Thyroid gland (tissue), 4 donors: Measurements from ENCODE around the gene PCP2. TPM values are rescaled to one million over a fixed set of nuclear protein-coding genes. Genes with fewer than 3 reads are reported as not detected.

Experiments
- DNase-seq, 2 donors: peaks; one replicate each; pipeline ENCODE4 v3.0.0-alpha.2; 2019
- H3K27ac ChIP-seq, 3 donors: fragments of 200-600 bp; sonication (generic); 1 replicate in 2 of 3; 2 replicates in 1 of 3; pipeline ENCODE4 v1.5.1; 2016 to 2019; ENCODE audit warnings: mild to moderate bottlenecking in 1 of 3, moderate library complexity in 1 of 3
- H3K27me3 ChIP-seq: fragments of 200-600 bp; sonication (generic); one replicate; pipeline ENCODE4 v1.5.1; 2019
- H3K36me3 ChIP-seq, 2 donors: fragments of 200-600 bp; sonication (generic); one replicate each; pipeline ENCODE4 v1.5.1; 2016 to 2019
- H3K4me1 ChIP-seq, 2 donors: fragments of 200-600 bp; sonication (generic); one replicate each; pipeline ENCODE4 v1.5.1; 2017 to 2019
- H3K4me3 ChIP-seq, 3 donors: fragments of 200-600 bp; sonication (generic); replicated peaks in 1 of 3; 1 replicate in 2 of 3; 2 replicates in 1 of 3; pipeline ENCODE4 v1.5.1; 2016; ENCODE audit warnings: mild to moderate bottlenecking in 1 of 3
- H3K9me3 ChIP-seq: fragments of 200-600 bp; sonication (generic); one replicate; pipeline ENCODE4 v1.5.1; 2017
- CTCF ChIP-seq, 6 experiments: fragments of 200-600 bp in 3 of 6; fragments of 450-650 bp in 3 of 6; sonication (generic) in 3 of 6; IDR thresholded peaks; one replicate each; pipeline ENCODE4 v1.5.1; 2016 to 2019; ENCODE audit warnings: antibody characterized with exemption in 6 of 6, mild to moderate bottlenecking in 2 of 6, inconsistent platforms in 1 of 6, moderate library complexity in 1 of 6
- POLR2A ChIP-seq, 2 donors: fragments of 450-650 bp; IDR thresholded peaks; one replicate each; pipeline ENCODE4 v1.6.1; 2017; ENCODE audit warnings: antibody characterized with exemption in 2 of 2, mild to moderate bottlenecking in 2 of 2, moderate library complexity in 1 of 2
- WGBS, 2 donors: methylation state at CpG; one replicate each; pipeline ENCODE4 v1.1.5; 2017; 5-methylcytosine and 5-hydroxymethylcytosine counted together
- intact Hi-C: fragments of 100-400 bp; cut with DNase I; formaldehyde crosslinking; loops from one replicate; pipeline ENCODE4 v1.15.1; 2023
- total RNA-seq, 4 donors: library from RNA; depleted of rRNA; stranded (reverse); fragments of >200 nt; gene quantifications; one replicate each; pipeline ENCODE4 v1.2.3, GENCODE V29; 2016

Gene PCP2
- total RNA-seq, 4 donors from 2014 or later, result 1.1 to 1.3 TPM; not detected in 2

GRCh38 chr19:7676376-7676775 lies 42.9 kb upstream of the PCP2 start:
- no peaks in the 10 kb centered on the region for H3K9me3 ChIP-seq
- peaks cover under 1 to 2% of the 10 kb centered on the region in 2 donors for H3K4me1 ChIP-seq
- TF ChIP-seq CTCF (IDR thresholded peaks at IDR 0.05) (no peak), POLR2A (IDR thresholded peaks at IDR 0.05) (no peak)
- no peak overlapping the region for H3K27ac ChIP-seq
- no peak for DNase-seq
- H3K27me3 ChIP-seq, result no peaks in the 10 kb centered on the region
- no peaks in the 10 kb centered on the region for H3K36me3 ChIP-seq
- WGBS, 2 donors, result 37 to 42% methylated on average over 7 of the region's 7 CpGs
- intact Hi-C loops, result no loop called here
- H3K4me3 ChIP-seq, result no peak overlapping the region

- intact Hi-C loops, result no loop called here
- H3K27me3 ChIP-seq, result no peaks in the 10 kb centered on the region
- H3K27ac ChIP-seq, result no peak overlapping the region
These were observed 40.8 kb upstream of the PCP2 start for GRCh38 chr19:7674010-7675005.

GRCh38 chr19:7672522-7672921 lies 39.0 kb upstream of the PCP2 start:
- Histone ChIP-seq H3K4me1 (no peaks in the 10 kb centered on the region), H3K4me3 (no peak overlapping the region), H3K27ac (no peak overlapping the region), H3K36me3 (no peaks in the 10 kb centered on the region), H3K9me3 (no peaks in the 10 kb centered on the region), H3K27me3 (no peaks in the 10 kb centered on the region)
- 37 to 46% methylated on average over 4 to 8 of the region's 9 CpGs for WGBS, 2 donors
- DNase-seq, result no peak
- intact Hi-C loops, result no loop called here
- TF ChIP-seq CTCF (IDR thresholded peaks at IDR 0.05), result no peak
- no peak for TF ChIP-seq POLR2A (IDR thresholded peaks at IDR 0.05)

More at GRCh38 chr19:7674010-7675005, 40.8 kb upstream of the PCP2 start:
- H3K9me3 ChIP-seq, result no peaks in the 10 kb centered on the region
- no peaks in the 10 kb centered on the region for H3K36me3 ChIP-seq
- TF ChIP-seq CTCF (IDR thresholded peaks at IDR 0.05) (no peak), POLR2A (IDR thresholded peaks at IDR 0.05) (no peak)
- 61% methylated on average over 19 to 21 of the region's 21 CpGs for WGBS, 2 donors
- no peak overlapping the region for H3K4me3 ChIP-seq
- peak; percentile 32 to 35 for DNase-seq
- no peaks in the 10 kb centered on the region for H3K4me1 ChIP-seq

DNA sequence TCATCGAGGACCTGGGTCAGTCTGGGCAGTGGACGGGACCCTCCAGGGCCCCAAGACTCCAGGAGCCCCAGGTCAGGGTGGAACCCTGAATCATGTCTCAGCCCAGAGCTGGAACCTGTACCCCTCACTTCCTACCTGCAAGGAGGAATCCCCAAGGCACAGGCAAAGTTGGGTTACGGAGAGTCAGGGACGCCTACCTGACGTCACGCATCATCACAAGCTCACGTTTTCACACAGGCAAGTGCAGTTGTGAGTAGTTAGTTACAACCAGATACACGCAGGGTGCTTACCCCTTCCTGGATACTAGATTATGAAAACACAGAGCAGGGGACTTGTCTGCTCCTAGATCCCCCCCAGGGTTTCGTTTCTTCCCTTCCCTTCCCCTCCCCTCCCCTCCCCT lies 37.3 kb upstream of the PCP2 start:
- no peaks in the 10 kb centered on the region for H3K4me1 ChIP-seq
- no peaks in the 10 kb centered on the region for H3K9me3 ChIP-seq
- no peak overlapping the region for H3K4me3 ChIP-seq
- H3K27me3 ChIP-seq, result no peaks in the 10 kb centered on the region
- DNase-seq, result no peak
- no peak for TF ChIP-seq CTCF (IDR thresholded peaks at IDR 0.05)
- no peak for TF ChIP-seq POLR2A (IDR thresholded peaks at IDR 0.05)
- no peaks in the 10 kb centered on the region for H3K36me3 ChIP-seq
- WGBS, 2 donors, result 21 to 28% methylated on average over 7 to 8 of the region's 9 CpGs
- intact Hi-C loops, result no loop called here
- H3K27ac ChIP-seq, result no peak overlapping the region

DNA sequence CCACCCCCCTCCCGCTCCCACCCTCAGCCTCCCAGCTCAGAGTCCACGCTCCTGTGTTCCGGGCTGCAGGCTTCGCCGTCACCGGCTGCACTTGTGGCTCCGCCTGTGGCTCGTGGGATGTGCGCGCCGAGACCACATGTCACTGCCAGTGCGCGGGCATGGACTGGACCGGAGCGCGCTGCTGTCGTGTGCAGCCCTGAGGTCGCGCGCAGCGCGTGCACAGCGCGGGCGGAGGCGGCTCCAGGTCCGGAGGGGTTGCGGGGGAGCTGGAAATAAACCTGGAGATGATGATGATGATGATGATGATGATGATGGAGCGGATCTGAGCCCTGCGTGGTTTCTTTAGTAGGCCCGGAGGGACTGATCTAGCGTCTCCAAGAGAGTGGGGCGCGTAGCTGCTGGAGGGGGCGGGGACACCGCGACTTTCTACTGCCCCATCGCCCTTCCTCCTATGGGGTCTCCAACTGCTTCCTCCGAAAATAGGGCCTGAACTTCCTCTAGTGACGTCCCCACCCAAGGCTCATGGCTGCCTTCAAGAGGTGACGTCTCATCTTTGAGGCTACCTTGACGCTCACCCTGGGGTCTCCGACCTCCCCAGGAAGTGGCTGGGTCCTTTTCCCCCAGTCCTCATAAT lies 36.7 kb upstream of the PCP2 start:
- no peak overlapping the region for H3K27ac ChIP-seq
- WGBS, 2 donors, result 1 to 3% methylated on average over 10 to 33 of the region's 43 CpGs

More for the DNA sequence above, 36.7 kb upstream of the PCP2 start:
- intact Hi-C loops, result no loop called here
- TF ChIP-seq POLR2A (IDR thresholded peaks at IDR 0.05) (no peak), CTCF (IDR thresholded peaks at IDR 0.05) (no peak)
- Histone ChIP-seq H3K27me3 (no peaks in the 10 kb centered on the region), H3K36me3 (no peaks in the 10 kb centered on the region), H3K9me3 (no peaks in the 10 kb centered on the region), H3K4me1 (no peaks in the 10 kb centered on the region), H3K4me3 (no peak overlapping the region)
- no peak for DNase-seq
